ENCODE measurements around the gene SRP68. TPM values are rescaled to one million over a fixed set of nuclear protein-coding genes. Genes with fewer than 3 reads are reported as not detected.

SRP68 gene
- total RNA-seq, 1 donor from 2014 or later, result 74.3 TPM

- Histone ChIP-seq H2AFZ (ENCODE audit: low read depth, low read length) (no peak overlapping the region), H4K20me1 (ENCODE audit: insufficient read depth, low read length) (no peaks in the 10 kb centered on the region), H3K79me2 (ENCODE audit: insufficient read depth, low read length) (no peaks in the 10 kb centered on the region), H3K4me2 (ENCODE audit: low read length) (no peak overlapping the region), H3K36me3 (ENCODE audit: insufficient read depth, low read length) (no peaks in the 10 kb centered on the region), H3K4me1 (ENCODE audit: insufficient read depth, low read length) (peaks cover 8% of the 10 kb centered on the region), H3K27me3 (ENCODE audit: insufficient read depth, low read length) (no peaks in the 10 kb centered on the region), H3K4me3 (ENCODE audit: insufficient read depth, low read depth, low read length) (no peak overlapping the region), H3K27ac (ENCODE audit: low read depth, low read length) (no peak overlapping the region), H3K9me3 (ENCODE audit: insufficient read depth, low read depth, low read length) (no peaks in the 10 kb centered on the region), H3K9ac (ENCODE audit: low read length) (no peak overlapping the region)
- Mint-ChIP-seq H3K9me3 (ENCODE audit: unreplicated experiment) (peaks cover 2% of the 10 kb centered on the region), H3K36me3 (ENCODE audit: low read depth, unreplicated experiment) (peaks cover 7% of the 10 kb centered on the region), H3K4me3 (ENCODE audit: unreplicated experiment) (no peak overlapping the region), H3K4me1 (ENCODE audit: low read depth, unreplicated experiment) (peaks cover 8% of the 10 kb centered on the region), H3K27me3 (ENCODE audit: low read depth, unreplicated experiment) (peaks cover 32% of the 10 kb centered on the region), H3K27ac (ENCODE audit: unreplicated experiment) (no peak overlapping the region)
- TF ChIP-seq CTCF (IDR thresholded peaks at IDR 0.05; ENCODE audit: insufficient read depth, low read depth, low read length), result no peak
- no peak for TF ChIP-seq EZH2 (IDR thresholded peaks at IDR 0.05; ENCODE audit: insufficient read depth, low read length)
- no peak for FAIRE-seq
- no peak for DNase-seq (ENCODE audit: low read depth)
Observed at GRCh38 chr17:76011951-76012350, 60.4 kb downstream of the SRP68 start.

GRCh38 chr17:76009969-76010661, 62.2 kb downstream of the SRP68 start:
- Histone ChIP-seq H4K20me1 (ENCODE audit: insufficient read depth, low read length) (no peaks in the 10 kb centered on the region), H3K4me3 (ENCODE audit: insufficient read depth, low read depth, low read length) (no peak overlapping the region), H2AFZ (ENCODE audit: low read depth, low read length) (no peak overlapping the region), H3K4me1 (ENCODE audit: insufficient read depth, low read length) (peaks cover 8% of the 10 kb centered on the region), H3K9ac (ENCODE audit: low read length) (no peak overlapping the region), H3K4me2 (ENCODE audit: low read length) (no peak overlapping the region), H3K27me3 (ENCODE audit: insufficient read depth, low read length) (no peaks in the 10 kb centered on the region), H3K36me3 (ENCODE audit: insufficient read depth, low read length) (no peaks in the 10 kb centered on the region), H3K27ac (ENCODE audit: low read depth, low read length) (no peak overlapping the region), H3K79me2 (ENCODE audit: insufficient read depth, low read length) (no peaks in the 10 kb centered on the region), H3K9me3 (ENCODE audit: insufficient read depth, low read depth, low read length) (no peaks in the 10 kb centered on the region)
- H3K27me3 Mint-ChIP-seq (ENCODE audit: low read depth, unreplicated experiment), result peaks cover 21% of the 10 kb centered on the region
- no peak overlapping the region for H3K4me3 Mint-ChIP-seq (ENCODE audit: unreplicated experiment)
- FAIRE-seq, result no peak
- H3K4me1 Mint-ChIP-seq (ENCODE audit: low read depth, unreplicated experiment), result peaks cover 13% of the 10 kb centered on the region
- no peak for TF ChIP-seq EZH2 (IDR thresholded peaks at IDR 0.05; ENCODE audit: insufficient read depth, low read length)
- TF ChIP-seq CTCF (IDR thresholded peaks at IDR 0.05; ENCODE audit: insufficient read depth, low read depth, low read length), result no peak
- H3K27ac Mint-ChIP-seq (ENCODE audit: unreplicated experiment), result no peak overlapping the region
- H3K9me3 Mint-ChIP-seq (ENCODE audit: unreplicated experiment), result peaks cover 4% of the 10 kb centered on the region
- DNase-seq (ENCODE audit: low read depth), result no peak
- H3K36me3 Mint-ChIP-seq (ENCODE audit: low read depth, unreplicated experiment), result peaks cover 7% of the 10 kb centered on the region

- no peak overlapping the region for H3K4me3 Mint-ChIP-seq (ENCODE audit: unreplicated experiment)
- FAIRE-seq, result no peak
- H3K27ac ChIP-seq (ENCODE audit: low read depth, low read length), result no peak overlapping the region
- no peak overlapping the region for H3K9ac ChIP-seq (ENCODE audit: low read length)
- H3K4me1 Mint-ChIP-seq (ENCODE audit: low read depth, unreplicated experiment), result peaks cover 16% of the 10 kb centered on the region
- TF ChIP-seq EZH2 (IDR thresholded peaks at IDR 0.05; ENCODE audit: insufficient read depth, low read length), result no peak
- TF ChIP-seq CTCF (IDR thresholded peaks at IDR 0.05; ENCODE audit: insufficient read depth, low read depth, low read length), result no peak
- peaks cover 21% of the 10 kb centered on the region for H3K27me3 Mint-ChIP-seq (ENCODE audit: low read depth, unreplicated experiment)
- peaks cover 8% of the 10 kb centered on the region for H3K4me1 ChIP-seq (ENCODE audit: insufficient read depth, low read length)
- H4K20me1 ChIP-seq (ENCODE audit: insufficient read depth, low read length), result no peaks in the 10 kb centered on the region
- no peak overlapping the region for H3K4me3 ChIP-seq (ENCODE audit: insufficient read depth, low read depth, low read length)
- peaks cover 4% of the 10 kb centered on the region for H3K9me3 Mint-ChIP-seq (ENCODE audit: unreplicated experiment)
- no peaks in the 10 kb centered on the region for H3K9me3 ChIP-seq (ENCODE audit: insufficient read depth, low read depth, low read length)
- H3K36me3 ChIP-seq (ENCODE audit: insufficient read depth, low read length), result no peaks in the 10 kb centered on the region
- no peaks in the 10 kb centered on the region for H3K79me2 ChIP-seq (ENCODE audit: insufficient read depth, low read length)
- H3K27ac Mint-ChIP-seq (ENCODE audit: unreplicated experiment), result no peak overlapping the region
- H3K36me3 Mint-ChIP-seq (ENCODE audit: low read depth, unreplicated experiment), result peaks cover 7% of the 10 kb centered on the region
- H3K4me2 ChIP-seq (ENCODE audit: low read length), result no peak overlapping the region
- no peak overlapping the region for H2AFZ ChIP-seq (ENCODE audit: low read depth, low read length)
- no peak for DNase-seq (ENCODE audit: low read depth)
- H3K27me3 ChIP-seq (ENCODE audit: insufficient read depth, low read length), result no peaks in the 10 kb centered on the region
Observed at GRCh38 chr17:76009447-76009846, 62.9 kb downstream of the SRP68 start.

Data from astrocyte (in vitro differentiated cells and primary cell).